HG03520 (cell line): Measurements from ENCODE around the gene IFIT2.
"Not testable (repeated sequence)": the region's sequence is repeated elsewhere in the genome, so short reads cannot be mapped to it uniquely, and the experiment has no call there.

Experiments used
- ATAC-seq: cut with Tn5 transposase; IDR thresholded peaks from one replicate; pipeline ENCODE4 v1.9.1; 2021; ENCODE audit warnings: mild to moderate bottlenecking, moderate library complexity; ENCODE audit not compliant: unreplicated experiment

The IFIT2 gene

GRCh38 chr10:89301721-89302445 is at the start of gene IFIT2:
Gene IFIT2, plus strand, starts transcription at chr10:89302046. Its CDS starts 78 bp downstream, at chr10:89302124.
- ATAC-seq = no peak

- no peak for ATAC-seq
These were observed 49.6 kb upstream of the IFIT2 start for GRCh38 chr10:89252225-89252585.

GRCh38 chr10:89255091-89255579 is 46.7 kb upstream of the IFIT2 start:
- not testable (repeated sequence) for ATAC-seq

GRCh38 chr10:89255793-89256192 is 46.1 kb upstream of the IFIT2 start:
- ATAC-seq = no peak

GRCh38 chr10:89256340-89256739 is 45.5 kb upstream of the IFIT2 start:
- no peak for ATAC-seq

GRCh38 chr10:89256962-89257361 is 44.9 kb upstream of the IFIT2 start:
- ATAC-seq = no peak

- ATAC-seq = no peak
These were observed 44.3 kb upstream of the IFIT2 start for GRCh38 chr10:89257581-89257980.

GRCh38 chr10:89258881-89259280 is 43.0 kb upstream of the IFIT2 start:
- ATAC-seq = no peak

- no peak for ATAC-seq
These were observed 39.5 kb upstream of the IFIT2 start for GRCh38 chr10:89262086-89263051.

GRCh38 chr10:89263091-89263490 is 38.8 kb upstream of the IFIT2 start:
- ATAC-seq = no peak

GRCh38 chr10:89263531-89263930 is 38.3 kb upstream of the IFIT2 start:
- no peak for ATAC-seq

GRCh38 chr10:89266721-89267453 is 35.0 kb upstream of the IFIT2 start:
- ATAC-seq = no peak

- ATAC-seq = no peak
These were observed 32.3 kb upstream of the IFIT2 start for GRCh38 chr10:89269433-89270152.

GRCh38 chr10:89270153-89270483 is 31.7 kb upstream of the IFIT2 start:
- no peak for ATAC-seq

GRCh38 chr10:89271532-89271931 is 30.3 kb upstream of the IFIT2 start:
- no peak for ATAC-seq

GRCh38 chr10:89273680-89274079 is 28.2 kb upstream of the IFIT2 start:
- no peak for ATAC-seq

GRCh38 chr10:89274928-89275327 is 26.9 kb upstream of the IFIT2 start:
- no peak for ATAC-seq

GRCh38 chr10:89275383-89275782 is 26.5 kb upstream of the IFIT2 start:
- ATAC-seq = no peak

GRCh38 chr10:89278034-89278535 is 23.8 kb upstream of the IFIT2 start:
- no peak for ATAC-seq

GRCh38 chr10:89278900-89279392 is 22.9 kb upstream of the IFIT2 start:
- ATAC-seq = no peak
